Neural cell (in vitro differentiated cells): Measurements from ENCODE around the gene HYCC1.

Experiments
- CTCF ChIP-seq: fragments of 450-650 bp; IDR thresholded peaks from 2 replicates; pipeline ENCODE4 v1.5.1; 2014; ENCODE audit warnings: antibody characterized with exemption, mild to moderate bottlenecking, moderate library complexity; ENCODE audit not compliant: poor library complexity, severe bottlenecking
- EP300 ChIP-seq: fragments of 450-650 bp; conservative IDR thresholded peaks from 2 replicates; pipeline ENCODE4 v1.6.1; 2014; ENCODE audit warnings: antibody characterized with exemption, mild to moderate bottlenecking, moderate library complexity; ENCODE audit not compliant: poor library complexity, severe bottlenecking
- EZH2 ChIP-seq: fragments of 200-600, 300-800 bp; shearing (Covaris generic), sonication (generic); IDR thresholded peaks from 2 replicates; pipeline ENCODE4 v1.6.1; 2014; ENCODE audit warnings: antibody characterized with exemption, low read length, borderline replicate concordance, mild to moderate bottlenecking; ENCODE audit not compliant: insufficient read depth, poor library complexity, severe bottlenecking
- POLR2AphosphoS5 ChIP-seq: IDR thresholded peaks from 2 replicates; pipeline ENCODE4 v1.6.1; 2012
- RAD21 ChIP-seq: fragments of 450-650 bp; conservative IDR thresholded peaks from 2 replicates; pipeline ENCODE4 v1.6.1; 2014; ENCODE audit warnings: antibody characterized with exemption, mild to moderate bottlenecking, moderate library complexity
- REST ChIP-seq: IDR thresholded peaks from 2 replicates; pipeline ENCODE4 v1.6.1; 2012; ENCODE audit warnings: borderline replicate concordance
- SMC3 ChIP-seq: fragments of 450-650 bp; conservative IDR thresholded peaks from 2 replicates; pipeline ENCODE4 v1.6.1; 2014; ENCODE audit warnings: antibody characterized with exemption, mild to moderate bottlenecking, moderate library complexity; ENCODE audit not compliant: poor library complexity

GRCh38 chr7:22995011-22995410 is 18.9 kb downstream of the HYCC1 start:
- no peak for TF ChIP-seq POLR2AphosphoS5
- TF ChIP-seq CTCF = no peak
- TF ChIP-seq EZH2 = no peak
- no peak for TF ChIP-seq EP300
- no peak for TF ChIP-seq SMC3
- no peak for TF ChIP-seq RAD21
- no peak for TF ChIP-seq REST
